ENCODE results near the gene INSYN2B. TPM values are rescaled to one million over a fixed set of nuclear protein-coding genes. Genes with fewer than 3 reads are reported as not detected.

Gene INSYN2B
- total and polyA plus RNA-seq, 2 donors, result not detected

DNA sequence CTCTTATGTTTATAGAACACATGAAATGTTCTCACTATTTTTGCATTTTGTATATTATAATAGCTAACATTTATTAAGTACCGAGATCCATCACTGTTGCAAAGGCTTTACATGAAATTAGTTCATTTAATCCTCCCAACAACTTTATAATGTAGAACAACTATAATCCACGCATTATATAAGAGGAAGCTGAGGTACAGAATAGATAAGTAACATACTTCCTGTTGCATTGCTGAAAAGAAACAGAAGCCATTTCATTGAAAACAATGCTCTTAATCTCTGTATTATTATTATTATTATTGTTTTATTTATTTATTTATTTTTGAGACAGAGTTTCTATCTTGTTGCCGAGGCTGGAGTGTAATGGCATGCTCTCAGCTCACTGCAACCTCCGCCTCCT, 7.9 kb upstream of the INSYN2B start:
- Histone ChIP-seq H3K36me3 (ENCODE audit: control insufficient read depth in 2 of 2, insufficient read depth in 2 of 2, low read length in 1 of 2) (peaks cover 34 to 52% of the 10 kb centered on the region in 2 donors), H3K27me3 (ENCODE audit: control insufficient read depth in 2 of 2, insufficient read depth in 1 of 2, low read length in 1 of 2) (no peaks in the 10 kb centered on the region), H3K4me3 (ENCODE audit: low read length in 2 of 2) (no peak overlapping the region), H3K9me3 (ENCODE audit: control insufficient read depth in 2 of 2, insufficient read depth in 1 of 2, low read length in 1 of 2) (no peaks in the 10 kb centered on the region), H3K27ac (ENCODE audit: low read depth in 1 of 2, low read length in 1 of 2) (no peak overlapping the region), H3K4me1 (ENCODE audit: control insufficient read depth in 2 of 2, insufficient read depth in 2 of 2, low read length in 2 of 2) (no peaks in the 10 kb centered on the region)
- 97% methylated on average over 4 of the region's 4 CpGs for WGBS
- no peak for DNase-seq (ENCODE audit: low read depth in 6 of 9, low spot score in 9 of 9)

DNA sequence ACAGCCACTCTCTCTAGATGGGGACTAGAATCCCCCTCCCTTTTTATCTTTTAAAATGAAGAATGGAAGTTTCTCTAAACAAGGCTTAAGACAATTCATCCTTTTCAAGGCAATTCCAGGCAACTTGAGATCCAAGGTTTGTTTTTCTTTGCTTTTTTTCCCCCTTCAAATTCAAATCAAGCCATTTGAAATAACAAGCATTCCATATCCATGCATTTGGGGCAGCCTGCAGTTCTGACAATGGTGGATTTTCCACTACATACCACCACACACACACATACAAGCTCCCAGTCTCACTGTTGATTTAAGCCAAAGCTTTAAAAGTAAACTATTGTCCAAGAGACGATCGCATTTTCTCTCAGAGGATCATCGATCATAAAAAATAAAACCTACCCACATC, 424 bp downstream of the INSYN2B start:
- DNase-seq (ENCODE audit: low read depth in 6 of 9, low spot score in 9 of 9), result no peak
- Histone ChIP-seq H3K36me3 (ENCODE audit: control insufficient read depth in 2 of 2, insufficient read depth in 2 of 2, low read length in 1 of 2) (peaks cover 24 to 31% of the 10 kb centered on the region in 2 donors), H3K27ac (ENCODE audit: low read depth in 1 of 2, low read length in 1 of 2) (no peak overlapping the region)

GRCh38 chr5:169978714-169979113, 1.6 kb downstream of the INSYN2B start:
- 93% methylated on average over 7 of the region's 7 CpGs for WGBS
- peaks cover 16 to 22% of the 10 kb centered on the region in 2 donors for H3K36me3 ChIP-seq (ENCODE audit: control insufficient read depth in 2 of 2, insufficient read depth in 2 of 2, low read length in 1 of 2)

More for the DNA sequence above, 424 bp downstream of the INSYN2B start:
- Histone ChIP-seq H3K9me3 (ENCODE audit: control insufficient read depth in 2 of 2, insufficient read depth in 1 of 2, low read length in 1 of 2) (no peaks in the 10 kb centered on the region), H3K27me3 (ENCODE audit: control insufficient read depth in 2 of 2, insufficient read depth in 1 of 2, low read length in 1 of 2) (no peaks in the 10 kb centered on the region), H3K4me3 (ENCODE audit: low read length in 2 of 2) (no peak overlapping the region), H3K4me1 (ENCODE audit: control insufficient read depth in 2 of 2, insufficient read depth in 2 of 2, low read length in 2 of 2) (no peaks in the 10 kb centered on the region)
- WGBS, result 87% methylated on average over 3 of the region's 3 CpGs

GRCh38 chr5:169974121-169974770, 6.0 kb downstream of the INSYN2B start:
- no peaks in the 10 kb centered on the region for H3K9me3 ChIP-seq (ENCODE audit: control insufficient read depth in 2 of 2, insufficient read depth in 1 of 2, low read length in 1 of 2)
- DNase-seq (ENCODE audit: low read depth in 6 of 9, low spot score in 9 of 9), result no peak
- H3K4me1 ChIP-seq (ENCODE audit: control insufficient read depth in 2 of 2, insufficient read depth in 2 of 2, low read length in 2 of 2), result no peaks in the 10 kb centered on the region
- 81% methylated on average over 6 of the region's 6 CpGs for WGBS
- H3K27ac ChIP-seq (ENCODE audit: low read depth in 1 of 2, low read length in 1 of 2), result no peak overlapping the region
- H3K36me3 ChIP-seq (ENCODE audit: control insufficient read depth in 2 of 2, insufficient read depth in 2 of 2, low read length in 1 of 2), result peaks cover 5% of the 10 kb centered on the region in 2 donors
- no peaks in the 10 kb centered on the region for H3K27me3 ChIP-seq (ENCODE audit: control insufficient read depth in 2 of 2, insufficient read depth in 1 of 2, low read length in 1 of 2)
- no peak overlapping the region for H3K4me3 ChIP-seq (ENCODE audit: low read length in 2 of 2)

More at GRCh38 chr5:169978714-169979113, 1.6 kb downstream of the INSYN2B start:
- Histone ChIP-seq H3K4me1 (ENCODE audit: control insufficient read depth in 2 of 2, insufficient read depth in 2 of 2, low read length in 2 of 2) (no peaks in the 10 kb centered on the region), H3K9me3 (ENCODE audit: control insufficient read depth in 2 of 2, insufficient read depth in 1 of 2, low read length in 1 of 2) (no peaks in the 10 kb centered on the region), H3K4me3 (ENCODE audit: low read length in 2 of 2) (no peak overlapping the region), H3K27me3 (ENCODE audit: control insufficient read depth in 2 of 2, insufficient read depth in 1 of 2, low read length in 1 of 2) (no peaks in the 10 kb centered on the region), H3K27ac (ENCODE audit: low read depth in 1 of 2, low read length in 1 of 2) (no peak overlapping the region)
- no peak for DNase-seq (ENCODE audit: low read depth in 6 of 9, low spot score in 9 of 9)

- Histone ChIP-seq H3K4me1 (ENCODE audit: control insufficient read depth in 2 of 2, insufficient read depth in 2 of 2, low read length in 2 of 2) (no peaks in the 10 kb centered on the region), H3K9me3 (ENCODE audit: control insufficient read depth in 2 of 2, insufficient read depth in 1 of 2, low read length in 1 of 2) (no peaks in the 10 kb centered on the region), H3K27ac (ENCODE audit: low read depth in 1 of 2, low read length in 1 of 2) (no peak overlapping the region), H3K27me3 (ENCODE audit: control insufficient read depth in 2 of 2, insufficient read depth in 1 of 2, low read length in 1 of 2) (no peaks in the 10 kb centered on the region), H3K4me3 (ENCODE audit: low read length in 2 of 2) (no peak overlapping the region), H3K36me3 (ENCODE audit: control insufficient read depth in 2 of 2, insufficient read depth in 2 of 2, low read length in 1 of 2) (peaks cover 0 to 5% of the 10 kb centered on the region in 2 donors)
- 93% methylated on average over 3 of the region's 3 CpGs for WGBS
- DNase-seq (ENCODE audit: low read depth in 6 of 9, low spot score in 9 of 9), result no peak
Measured at GRCh38 chr5:169973056-169973455, 7.2 kb downstream of the INSYN2B start.

DNA sequence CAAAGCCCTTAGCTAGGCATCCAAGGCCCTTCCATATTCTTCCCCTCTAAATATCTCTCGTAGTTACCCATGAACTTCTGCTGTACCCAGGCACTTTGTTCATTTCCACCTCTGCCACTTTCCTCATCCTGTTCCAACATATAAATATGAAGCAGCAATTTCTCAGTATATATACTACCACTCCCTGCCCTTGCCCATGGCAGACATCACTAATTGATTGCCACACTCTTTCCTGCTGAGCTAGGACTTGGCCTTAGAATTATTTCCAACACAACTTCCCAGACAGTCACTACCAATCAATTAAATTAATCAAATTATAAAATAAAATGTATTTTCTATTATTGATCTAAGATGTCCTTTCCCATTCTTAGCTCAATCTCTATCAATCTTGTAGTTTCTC, 8.5 kb downstream of the INSYN2B start:
- DNase-seq (ENCODE audit: low read depth in 6 of 9, low spot score in 9 of 9), result no peak
- H3K27me3 ChIP-seq (ENCODE audit: control insufficient read depth in 2 of 2, insufficient read depth in 1 of 2, low read length in 1 of 2), result no peaks in the 10 kb centered on the region
- WGBS, result 100% methylated on average over 1 of the region's 1 CpG
- H3K27ac ChIP-seq (ENCODE audit: low read depth in 1 of 2, low read length in 1 of 2), result no peak overlapping the region
- H3K4me1 ChIP-seq (ENCODE audit: control insufficient read depth in 2 of 2, insufficient read depth in 2 of 2, low read length in 2 of 2), result no peaks in the 10 kb centered on the region
- H3K9me3 ChIP-seq (ENCODE audit: control insufficient read depth in 2 of 2, insufficient read depth in 1 of 2, low read length in 1 of 2), result no peaks in the 10 kb centered on the region
- H3K36me3 ChIP-seq (ENCODE audit: control insufficient read depth in 2 of 2, insufficient read depth in 2 of 2, low read length in 1 of 2), result peaks cover 0 to under 1% of the 10 kb centered on the region in 2 donors
- no peak overlapping the region for H3K4me3 ChIP-seq (ENCODE audit: low read length in 2 of 2)

- H3K9me3 ChIP-seq (ENCODE audit: control insufficient read depth in 2 of 2, insufficient read depth in 1 of 2, low read length in 1 of 2), result no peaks in the 10 kb centered on the region
- H3K36me3 ChIP-seq (ENCODE audit: control insufficient read depth in 2 of 2, insufficient read depth in 2 of 2, low read length in 1 of 2), result peaks cover 0 to 3% of the 10 kb centered on the region in 2 donors
- DNase-seq (ENCODE audit: low read depth in 6 of 9, low spot score in 9 of 9), result no peak
- no peaks in the 10 kb centered on the region for H3K27me3 ChIP-seq (ENCODE audit: control insufficient read depth in 2 of 2, insufficient read depth in 1 of 2, low read length in 1 of 2)
- no peak overlapping the region for H3K27ac ChIP-seq (ENCODE audit: low read depth in 1 of 2, low read length in 1 of 2)
- 90% methylated on average over 8 of the region's 8 CpGs for WGBS
- H3K4me3 ChIP-seq (ENCODE audit: low read length in 2 of 2), result no peak overlapping the region
- H3K4me1 ChIP-seq (ENCODE audit: control insufficient read depth in 2 of 2, insufficient read depth in 2 of 2, low read length in 2 of 2), result no peaks in the 10 kb centered on the region
Measured at GRCh38 chr5:169970911-169971765, 9.2 kb downstream of the INSYN2B start.

DNA sequence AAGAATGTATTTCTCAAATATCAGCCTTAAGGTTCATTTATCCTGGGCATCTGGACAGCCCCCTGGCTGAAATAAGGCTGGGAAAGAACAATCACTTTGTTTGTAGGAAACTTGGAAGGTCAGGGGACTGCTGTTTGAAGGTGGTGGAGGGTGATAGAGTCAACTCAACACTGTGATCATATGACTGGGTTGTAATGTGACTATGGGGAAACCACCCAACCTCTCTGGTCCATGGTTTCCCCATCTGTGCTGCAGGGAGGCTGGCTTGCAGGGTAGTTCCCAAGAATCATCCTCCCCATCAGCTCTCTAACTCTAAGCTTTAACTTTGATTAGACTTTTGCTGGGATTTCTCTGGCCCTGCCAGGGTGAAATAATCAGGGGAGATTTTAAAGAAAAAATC, 10.0 kb downstream of the INSYN2B start:
- Histone ChIP-seq H3K9me3 (ENCODE audit: control insufficient read depth in 2 of 2, insufficient read depth in 1 of 2, low read length in 1 of 2) (no peaks in the 10 kb centered on the region), H3K27me3 (ENCODE audit: control insufficient read depth in 2 of 2, insufficient read depth in 1 of 2, low read length in 1 of 2) (no peaks in the 10 kb centered on the region), H3K36me3 (ENCODE audit: control insufficient read depth in 2 of 2, insufficient read depth in 2 of 2, low read length in 1 of 2) (peaks cover 0 to 3% of the 10 kb centered on the region in 2 donors), H3K4me1 (ENCODE audit: control insufficient read depth in 2 of 2, insufficient read depth in 2 of 2, low read length in 2 of 2) (no peaks in the 10 kb centered on the region), H3K27ac (ENCODE audit: low read depth in 1 of 2, low read length in 1 of 2) (no peak overlapping the region), H3K4me3 (ENCODE audit: low read length in 2 of 2) (no peak overlapping the region)
- no peak for DNase-seq (ENCODE audit: low read depth in 6 of 9, low spot score in 9 of 9)

DNA sequence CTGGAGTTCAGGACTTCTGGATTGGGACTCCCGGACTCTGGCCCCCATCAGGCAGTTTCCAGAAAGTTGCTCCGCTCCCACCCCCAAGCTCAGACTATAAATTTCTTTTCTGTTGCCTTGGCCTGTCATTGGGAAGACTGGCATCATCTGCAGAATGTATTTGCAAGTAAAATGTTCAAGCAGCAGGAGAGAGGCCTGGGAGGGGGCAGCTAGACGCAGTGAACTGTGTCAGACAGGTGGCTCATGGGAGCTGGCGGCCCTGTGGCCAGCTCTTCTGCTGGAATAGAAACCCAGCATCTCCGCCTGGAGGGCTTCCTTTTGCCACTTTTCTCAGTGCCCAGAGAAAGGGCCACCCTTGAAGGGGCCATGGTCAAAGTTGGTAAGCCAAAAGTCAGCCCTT, 16.0 kb downstream of the INSYN2B start:
- Histone ChIP-seq H3K27me3 (ENCODE audit: control insufficient read depth in 2 of 2, insufficient read depth in 1 of 2, low read length in 1 of 2) (no peaks in the 10 kb centered on the region), H3K9me3 (ENCODE audit: control insufficient read depth in 2 of 2, insufficient read depth in 1 of 2, low read length in 1 of 2) (no peaks in the 10 kb centered on the region), H3K4me3 (ENCODE audit: low read length in 2 of 2) (no peak overlapping the region), H3K36me3 (ENCODE audit: control insufficient read depth in 2 of 2, insufficient read depth in 2 of 2, low read length in 1 of 2) (peaks cover 4 to 12% of the 10 kb centered on the region in 2 donors), H3K27ac (ENCODE audit: low read depth in 1 of 2, low read length in 1 of 2) (no peak overlapping the region), H3K4me1 (ENCODE audit: control insufficient read depth in 2 of 2, insufficient read depth in 2 of 2, low read length in 2 of 2) (no peaks in the 10 kb centered on the region)
- WGBS, result 77% methylated on average over 5 of the region's 5 CpGs
- no peak for DNase-seq (ENCODE audit: low read depth in 6 of 9, low spot score in 9 of 9)

Measured in thymus (tissue), 11 donors.